Left renal pelvis (tissue), 4 donors: ENCODE data around the gene MYCBP. TPM values are rescaled to one million over a fixed set of nuclear protein-coding genes. Genes with fewer than 3 reads are reported as not detected.
"Not testable (repeated sequence)": the region's sequence is repeated elsewhere in the genome, so short reads cannot be mapped to it uniquely, and the experiment has no call there.

Source experiments
- DNase-seq, 4 donors: peaks; one replicate each; pipeline ENCODE4 v3.0.0-alpha.2; 2013; ENCODE audit warnings: low read depth in 4 of 4, low spot score in 3 of 4
- polyA plus RNA-seq, 4 donors: library from polyadenylated mRNA; unstranded; fragments of 120-200 nt; gene quantifications; one replicate each; pipeline ENCODE4 v1.2.1, GENCODE V29; 2013; ENCODE audit not compliant: insufficient read length in 4 of 4

Gene MYCBP
- polyA plus RNA-seq, 4 donors: 17.0 to 34.9 (median 32.0) TPM

DNA sequence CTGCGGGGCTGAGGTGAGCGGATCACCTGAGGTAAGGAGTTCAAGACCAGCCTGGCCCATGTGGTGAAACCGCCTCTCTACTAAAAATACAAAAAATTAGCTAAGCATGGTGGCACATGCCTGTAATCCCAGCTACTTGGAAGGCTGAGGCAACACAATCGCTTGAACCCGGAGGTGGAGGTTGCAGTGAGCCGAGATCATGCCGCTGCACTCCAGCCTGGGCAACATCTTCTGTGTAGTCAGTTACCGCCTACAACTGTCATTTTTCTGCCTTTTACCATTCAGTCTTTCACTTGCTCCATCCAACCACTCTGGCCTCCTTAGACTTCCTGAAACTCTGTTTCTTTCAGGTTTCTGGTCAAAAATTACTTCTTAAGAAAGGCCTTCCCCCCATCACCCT lies 2.2 kb downstream of the MYCBP start:
- no peak for DNase-seq

DNA sequence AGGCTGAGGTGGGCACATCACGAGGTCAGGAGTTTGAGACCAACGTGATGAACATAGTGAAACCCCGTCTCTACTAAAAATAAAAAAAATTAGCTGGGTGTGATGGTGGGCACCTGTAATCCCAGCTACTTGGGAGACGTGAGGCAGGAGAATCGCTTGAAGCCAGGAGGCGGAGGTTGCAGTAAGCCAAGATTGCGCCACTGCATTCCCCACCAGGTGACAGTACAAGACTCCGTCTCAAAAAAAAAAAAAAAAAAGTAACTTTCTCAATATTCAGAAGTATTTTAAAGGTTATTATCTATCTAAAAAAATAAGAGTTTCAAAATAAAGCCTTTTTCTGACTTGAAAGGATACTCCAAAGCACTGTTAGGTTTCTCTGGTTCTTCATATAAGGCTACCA lies 5.9 kb downstream of the MYCBP start:
- DNase-seq: no peak

DNA sequence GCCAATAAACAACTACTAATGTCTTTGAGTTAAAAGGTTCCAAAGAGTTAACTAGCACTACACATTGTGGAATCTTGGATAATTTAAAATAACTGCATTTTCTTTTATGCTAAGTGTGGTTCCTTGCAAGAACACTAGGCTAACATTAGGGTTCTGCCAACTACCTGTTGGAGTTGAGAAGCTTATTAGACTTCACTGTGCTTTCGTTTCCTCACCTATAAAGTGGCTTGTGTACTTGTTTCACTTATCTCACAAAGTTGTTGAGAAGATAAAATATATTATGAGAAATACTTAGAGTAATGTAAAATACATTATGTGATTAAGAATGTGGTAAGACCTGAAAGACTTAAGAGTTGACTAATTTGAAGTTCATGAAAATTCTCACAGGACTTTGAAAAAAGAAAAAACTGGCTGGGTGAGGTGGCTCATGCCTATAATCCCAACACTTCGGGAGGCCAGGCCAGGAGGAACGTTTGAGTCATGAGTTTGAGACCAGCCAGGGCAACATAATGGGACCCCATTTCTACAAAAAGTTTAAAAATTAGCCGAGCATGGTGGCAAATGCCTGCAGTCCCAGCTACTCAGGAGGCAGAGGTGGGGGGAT lies 7.9 kb downstream of the MYCBP start:
- no peak for DNase-seq

DNA sequence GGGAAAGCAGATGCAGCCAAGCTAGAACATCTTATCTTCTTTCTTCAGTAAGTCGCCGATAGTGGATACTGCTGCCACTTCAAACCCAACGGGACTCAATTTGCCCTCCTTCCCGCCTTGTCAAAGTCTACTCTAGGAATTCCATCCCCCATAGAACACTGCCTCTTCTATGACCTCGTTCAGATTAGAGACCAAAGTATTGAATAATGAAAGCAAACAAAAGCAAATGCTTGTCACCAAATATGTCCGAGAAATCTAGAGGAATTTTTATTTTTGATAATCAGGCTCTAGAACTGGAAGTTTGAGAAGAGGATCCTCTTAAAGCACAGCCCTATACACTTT lies 12.7 kb downstream of the MYCBP start:
- DNase-seq: no peak

DNA sequence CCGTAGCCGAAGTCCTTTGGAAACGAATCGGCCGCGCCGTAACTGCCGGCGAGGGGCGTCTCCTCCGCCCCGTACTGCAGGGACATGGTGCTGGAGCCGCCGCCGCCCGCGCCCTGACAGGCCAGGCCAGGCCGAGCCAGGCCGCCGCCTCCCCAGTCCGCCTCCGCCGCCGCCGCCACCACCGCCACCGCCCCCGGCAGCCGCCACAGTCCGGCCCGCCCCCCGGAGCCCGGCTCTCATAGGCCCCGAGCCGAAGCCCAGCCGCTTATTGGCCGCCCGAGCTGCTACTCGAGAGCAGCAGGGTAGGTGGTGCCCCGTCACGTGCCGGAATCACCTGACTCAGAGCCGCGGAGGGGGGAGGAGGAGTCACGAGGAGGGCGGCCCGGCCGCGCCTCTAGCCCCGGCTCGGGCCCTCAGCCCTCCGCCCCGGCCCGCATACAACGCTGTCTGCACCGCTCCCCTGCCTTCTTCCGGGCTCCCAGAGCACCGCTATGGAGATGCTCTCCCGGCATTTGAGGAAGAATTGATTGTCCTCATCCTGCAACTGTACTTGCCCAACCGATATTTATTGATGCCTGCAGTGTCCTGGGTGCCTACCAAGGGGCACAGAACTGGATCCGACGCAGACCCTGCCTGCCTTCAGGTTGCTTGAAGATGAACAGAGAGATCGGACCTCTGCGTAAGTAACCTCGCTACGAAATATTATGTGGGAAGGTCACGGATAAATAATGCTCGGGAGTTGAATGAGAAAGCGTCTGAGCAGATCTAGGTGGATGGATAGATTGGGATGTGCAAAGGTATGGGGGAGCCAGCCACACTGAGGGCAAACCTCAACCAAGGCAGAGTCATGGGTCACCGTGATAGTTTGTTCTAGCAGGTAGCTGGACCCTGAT lies 13.3 kb downstream of the MYCBP start, which contains the start of gene RRAGC:
Gene RRAGC, minus strand, starts transcription at position 212 of the 893 bp plus-strand sequence. Its CDS starts 126 bp downstream, at position 86.
- peak; percentile 87 to 97 (median 92) for DNase-seq

DNA sequence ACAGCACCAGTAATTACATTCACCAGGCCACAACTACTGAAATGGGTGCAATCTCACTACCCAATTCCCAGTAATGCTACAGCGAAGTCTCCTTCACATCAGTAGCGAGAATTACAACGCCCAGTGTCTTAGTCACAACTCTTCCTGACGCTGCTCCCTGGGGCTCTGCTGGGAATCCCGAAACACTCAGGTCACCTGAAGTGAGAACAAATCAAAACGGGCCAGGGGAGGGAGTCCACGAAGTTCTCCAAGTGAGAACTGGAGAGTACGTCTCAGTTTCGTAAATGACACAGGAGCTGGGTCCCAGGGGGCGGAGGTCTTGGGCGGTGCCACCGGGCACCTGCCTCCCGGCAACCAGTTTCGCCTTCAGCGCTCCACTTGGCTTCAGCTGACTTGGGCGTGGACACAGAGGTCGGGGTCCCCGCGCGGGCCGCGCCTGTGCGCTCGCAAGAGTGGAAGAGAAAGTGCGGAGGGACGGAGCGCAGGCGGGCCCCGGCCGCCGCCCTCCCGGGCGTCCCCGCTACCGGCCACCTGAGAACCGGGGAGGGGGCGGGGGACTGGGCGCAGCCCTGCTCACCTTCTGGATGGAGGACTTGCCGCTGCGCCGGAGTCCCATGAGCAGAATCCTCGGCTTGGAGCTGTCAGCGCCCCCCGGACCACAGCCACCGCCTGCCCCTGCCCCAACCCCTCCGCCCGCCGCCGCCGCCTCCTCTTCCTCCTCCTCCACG lies 14.2 kb downstream of the MYCBP start:
- DNase-seq: no peak

DNA sequence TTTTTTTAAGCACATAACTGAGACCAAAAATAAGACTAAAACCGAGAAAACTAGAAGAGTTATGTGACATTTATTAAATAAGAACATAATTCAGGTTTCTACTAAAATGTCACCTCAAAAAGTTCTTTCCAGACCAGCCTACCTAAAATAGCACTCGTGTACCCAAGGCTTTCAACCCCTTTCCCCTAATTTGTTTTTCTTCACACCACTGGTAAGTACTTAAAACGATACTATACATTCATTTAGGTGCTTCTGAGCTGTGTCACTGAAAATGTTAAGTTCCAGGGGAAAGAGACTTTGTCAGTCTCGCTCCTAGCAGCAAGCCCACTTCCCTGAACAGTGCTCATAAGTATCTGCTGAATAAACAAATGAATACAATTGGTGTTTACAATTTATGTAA lies 20.4 kb downstream of the MYCBP start:
- no peak for DNase-seq

DNA sequence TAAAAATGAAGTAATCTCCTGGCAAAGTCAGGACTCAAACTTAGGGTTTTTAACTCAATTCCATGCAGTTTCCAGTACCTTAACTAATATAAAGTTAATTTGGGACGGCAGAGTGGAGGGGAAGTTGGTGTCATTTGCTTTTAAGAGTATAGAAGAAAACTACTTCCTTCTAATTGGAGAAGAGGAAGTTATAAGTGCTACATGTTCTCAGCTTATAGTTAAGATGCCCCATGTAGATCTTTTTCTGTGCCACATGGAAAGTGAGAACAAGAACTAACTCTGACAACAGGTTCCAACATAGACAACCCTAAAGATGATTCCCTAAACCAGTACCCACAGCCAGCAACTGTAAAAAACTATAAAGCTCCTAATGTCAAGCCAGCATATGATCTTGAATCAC lies 25.1 kb downstream of the MYCBP start:
- no peak for DNase-seq

DNA sequence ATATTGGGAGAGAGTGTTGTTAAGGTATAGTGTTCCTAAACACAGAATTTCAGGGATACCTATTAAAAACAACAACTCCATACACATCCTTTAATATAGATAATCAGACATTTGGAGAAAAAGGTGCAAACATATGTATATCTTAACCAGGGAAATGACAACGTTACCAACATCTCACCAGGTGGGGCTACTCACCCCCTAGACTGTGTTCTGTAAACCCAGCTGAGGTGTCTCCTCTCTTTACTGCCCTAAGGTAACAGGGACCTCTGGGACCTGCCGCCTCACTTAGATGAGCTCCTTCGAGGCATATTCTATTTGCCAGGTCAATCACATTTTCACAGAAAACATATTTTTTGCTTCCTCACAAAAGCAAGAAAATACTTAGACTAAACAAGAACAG lies 26.9 kb downstream of the MYCBP start:
- DNase-seq: no peak

DNA sequence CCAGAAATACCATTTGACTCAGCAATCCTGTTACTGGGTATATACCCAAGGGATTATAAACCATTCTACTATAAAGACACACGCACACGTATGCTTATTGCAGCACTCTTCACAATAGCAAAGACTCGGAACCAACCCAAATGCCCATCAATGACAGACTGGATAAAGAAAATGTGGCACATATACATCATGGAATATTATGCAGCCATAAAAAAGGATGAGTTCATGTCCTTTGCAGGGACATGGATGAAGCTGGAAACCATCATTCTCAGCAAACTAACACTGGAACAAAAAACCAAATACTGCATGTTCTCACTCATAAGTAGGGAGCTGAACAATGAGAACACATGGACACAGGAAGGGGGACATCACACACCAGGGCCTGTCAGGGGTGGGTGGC lies 28.1 kb downstream of the MYCBP start:
- not testable (repeated sequence) for DNase-seq

DNA sequence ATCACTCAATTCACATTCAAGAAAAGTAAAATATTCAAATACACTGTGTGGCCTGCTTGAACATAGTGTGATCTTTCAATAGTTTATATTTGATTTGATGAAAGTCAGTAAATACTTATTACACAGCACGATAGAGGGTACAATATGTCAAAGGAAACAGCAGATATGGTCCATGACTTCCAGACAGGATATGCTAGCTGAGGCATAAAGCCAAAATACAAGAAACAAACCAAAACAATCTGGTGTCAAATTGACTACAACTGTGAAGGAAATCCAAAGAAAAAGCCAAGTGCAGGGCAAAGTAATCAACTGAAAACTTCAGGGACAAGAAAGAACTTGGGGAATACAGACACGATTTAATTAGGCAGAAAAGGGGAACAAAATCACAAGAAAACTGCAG lies 32.9 kb downstream of the MYCBP start:
- DNase-seq: no peak

DNA sequence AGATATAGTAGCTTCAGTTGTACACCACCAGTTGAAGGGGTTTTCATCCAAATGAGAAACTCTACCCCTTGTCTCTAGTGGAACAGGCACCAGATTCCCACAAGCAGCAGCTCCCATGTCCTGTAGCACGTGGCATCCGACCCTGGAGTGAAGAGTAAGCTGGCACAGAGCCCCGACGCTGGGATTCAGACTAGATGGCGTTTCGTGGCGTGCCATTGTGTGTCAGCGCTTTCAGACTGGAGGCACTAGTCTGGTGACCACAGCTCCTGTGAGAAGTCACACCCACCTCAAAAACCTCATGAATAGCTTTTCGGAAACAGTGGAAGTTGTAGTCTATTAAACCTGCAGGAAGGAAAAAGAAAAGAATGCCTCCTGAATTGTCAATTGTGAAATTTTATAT lies 33.8 kb downstream of the MYCBP start:
- DNase-seq: no peak

DNA sequence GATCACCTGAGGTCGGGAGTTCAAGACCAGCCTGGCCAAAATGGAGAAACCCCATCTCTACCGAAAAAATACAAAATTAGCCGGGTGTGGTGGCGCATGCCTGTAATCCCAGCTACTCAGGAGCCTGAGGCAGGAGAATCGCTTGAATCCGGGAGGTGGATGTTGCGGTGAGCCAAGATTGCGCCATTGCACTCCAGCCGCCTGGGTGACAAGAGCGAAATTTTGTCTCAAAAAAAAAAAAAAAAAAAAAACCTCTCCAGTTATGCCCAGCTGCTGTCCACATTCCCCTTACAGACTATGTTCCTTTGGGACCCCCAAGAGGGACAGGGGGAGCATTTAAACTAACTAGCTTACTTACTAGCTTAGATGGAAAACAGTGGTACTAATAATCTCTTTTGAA lies 36.8 kb downstream of the MYCBP start:
- not testable (repeated sequence) for DNase-seq

DNA sequence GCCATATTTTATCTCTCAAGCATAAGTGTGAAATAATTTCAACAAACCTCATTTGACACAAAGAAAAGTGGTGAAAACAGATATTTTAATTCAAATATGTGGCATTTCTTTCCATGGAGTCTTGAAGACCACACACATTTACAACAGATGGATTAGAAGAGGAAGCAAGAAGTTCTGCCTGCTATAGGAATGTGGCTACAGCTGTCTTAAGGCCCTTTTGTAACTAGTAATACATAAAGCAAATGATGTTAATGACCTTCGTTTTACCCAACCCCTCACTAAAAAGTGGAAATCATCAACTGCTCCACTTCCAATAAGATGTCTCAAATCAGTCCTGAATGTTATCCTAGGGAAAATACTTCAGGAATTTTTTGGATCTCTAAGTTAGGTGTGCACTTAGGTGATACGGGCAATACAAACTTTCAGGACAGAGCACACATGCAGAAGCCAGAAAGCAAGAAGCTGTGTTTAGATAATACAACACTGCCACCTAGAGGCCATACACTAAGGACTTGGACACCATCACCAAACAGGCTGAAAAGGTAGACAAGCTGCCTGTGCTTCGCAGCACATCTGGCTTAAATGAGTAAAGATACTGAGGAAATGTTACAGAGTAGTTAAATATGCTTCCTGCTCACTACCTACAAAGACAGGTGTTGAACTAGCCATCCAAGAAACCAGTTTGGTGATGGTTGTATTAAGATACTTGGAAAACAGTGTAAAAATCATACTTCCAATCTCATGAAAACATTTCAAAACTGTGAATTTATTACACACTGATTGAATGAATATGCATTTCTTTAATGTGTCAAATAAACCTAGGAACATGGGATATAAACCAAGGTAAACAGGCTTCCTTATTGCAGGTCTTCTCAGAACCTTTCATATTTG lies 38.0 kb downstream of the MYCBP start:
- peak in 3 of 4 donors; percentile 65 to 82 (median 73) for DNase-seq

DNA sequence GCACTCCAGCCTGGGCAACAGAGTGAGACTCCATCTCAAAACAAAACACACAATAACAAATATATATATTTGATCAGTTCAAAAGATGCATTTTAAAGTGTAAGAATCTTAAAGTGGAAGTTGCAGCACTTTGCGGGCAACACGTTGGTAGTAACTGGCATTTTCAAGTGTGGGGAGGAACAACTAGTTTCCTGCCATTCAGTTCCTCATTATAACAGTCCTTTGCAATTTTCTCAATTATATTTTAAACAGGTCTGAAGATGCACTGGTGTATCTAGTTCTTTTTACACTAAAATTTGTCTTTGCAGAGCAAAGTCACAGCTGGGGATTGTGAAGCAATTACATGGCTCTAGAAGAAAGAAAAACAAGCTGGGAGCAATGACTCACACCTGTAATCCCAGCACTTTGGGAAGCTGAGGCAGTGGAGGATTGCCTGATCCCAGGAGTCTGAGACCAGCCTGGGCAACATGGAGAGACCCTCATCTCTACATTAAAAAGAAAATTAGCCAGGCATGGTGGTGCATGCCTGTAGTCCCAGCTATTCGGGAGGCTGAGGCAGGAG lies 38.8 kb downstream of the MYCBP start:
- DNase-seq: no peak

DNA sequence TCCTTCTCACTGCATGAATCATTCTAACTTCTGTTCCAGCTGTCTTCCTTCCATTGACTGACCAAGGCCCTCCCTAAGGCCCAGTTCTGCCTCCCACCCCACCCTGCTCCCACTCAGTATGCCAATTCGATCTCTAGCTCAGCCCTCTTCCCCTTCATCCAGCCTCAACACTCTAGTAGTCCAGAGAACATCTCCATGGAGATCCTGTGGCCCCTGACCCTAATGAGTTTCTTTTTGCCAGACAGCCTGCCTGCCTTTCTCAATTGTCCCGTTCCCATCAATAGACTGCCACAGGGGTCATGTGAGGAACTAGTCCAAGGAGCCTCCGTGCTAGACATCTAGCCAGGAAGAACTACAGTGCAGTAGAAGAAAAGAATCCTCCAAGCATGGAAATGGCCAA lies 40.0 kb downstream of the MYCBP start:
- DNase-seq: no peak

DNA sequence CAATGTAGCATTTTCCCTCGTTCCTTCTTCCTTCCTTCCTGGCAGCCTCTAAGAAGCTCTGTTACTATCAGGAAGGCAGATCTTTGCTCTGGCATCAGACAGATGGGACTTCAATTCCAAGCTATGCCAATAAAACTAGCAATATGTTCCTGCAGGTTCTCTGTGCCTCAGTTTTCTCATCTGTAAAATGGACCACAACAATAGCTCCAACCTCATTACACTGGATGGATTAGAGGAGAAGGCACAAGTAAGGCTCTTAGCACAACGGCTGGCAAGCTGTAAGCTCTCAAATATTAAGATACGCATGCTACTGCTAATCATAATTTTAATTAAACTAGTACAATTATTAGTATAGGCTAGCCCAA lies 40.8 kb downstream of the MYCBP start:
- DNase-seq: no peak

DNA sequence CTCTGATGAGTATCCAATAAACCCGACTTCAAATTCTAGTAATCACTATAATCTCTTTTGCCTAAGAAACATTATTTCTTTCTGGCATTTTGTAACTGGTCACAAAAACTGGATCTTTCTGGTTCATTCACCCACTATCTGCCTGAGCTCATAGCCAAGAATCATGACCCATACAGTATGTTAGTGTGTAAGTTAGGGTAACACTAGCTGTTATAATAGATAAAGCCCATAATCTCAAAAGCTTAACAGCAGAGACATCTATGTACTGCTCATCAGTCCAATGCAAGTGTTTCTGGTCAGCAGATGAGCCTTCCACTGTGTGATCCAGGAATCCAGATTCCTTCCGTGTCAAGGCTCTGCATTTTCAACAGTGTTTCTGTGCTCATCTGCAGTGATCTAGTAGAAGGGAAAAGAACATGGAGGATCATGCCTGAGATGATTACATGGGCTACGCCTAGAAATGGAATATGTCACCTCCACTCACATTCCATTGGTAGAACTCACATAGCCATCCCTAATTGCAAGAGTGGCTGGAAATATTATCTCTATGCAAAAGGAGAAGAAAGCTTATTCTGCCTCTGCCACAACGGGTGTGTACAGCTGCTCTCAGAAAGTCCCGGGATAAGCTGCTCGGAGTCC lies 41.3 kb downstream of the MYCBP start:
- no peak for DNase-seq

DNA sequence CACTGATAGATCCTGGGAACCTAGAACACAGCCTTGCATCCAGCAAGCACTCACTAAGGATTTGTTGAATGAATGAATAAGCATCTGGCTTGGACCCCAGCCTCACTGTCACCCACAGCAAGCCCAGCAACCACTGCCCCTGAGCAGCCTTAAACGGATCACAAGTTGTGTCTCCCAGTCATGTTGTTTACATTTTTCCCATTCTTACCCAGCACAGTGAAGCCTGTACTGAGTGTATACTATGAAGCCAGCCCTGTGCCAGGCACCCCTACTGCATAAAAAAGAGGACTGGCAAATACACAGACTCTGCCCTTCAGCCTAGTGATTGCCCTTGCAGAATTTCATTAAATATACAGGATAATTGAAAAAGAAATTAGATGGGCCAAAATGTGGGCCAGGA lies 43.8 kb downstream of the MYCBP start:
- DNase-seq: no peak

DNA sequence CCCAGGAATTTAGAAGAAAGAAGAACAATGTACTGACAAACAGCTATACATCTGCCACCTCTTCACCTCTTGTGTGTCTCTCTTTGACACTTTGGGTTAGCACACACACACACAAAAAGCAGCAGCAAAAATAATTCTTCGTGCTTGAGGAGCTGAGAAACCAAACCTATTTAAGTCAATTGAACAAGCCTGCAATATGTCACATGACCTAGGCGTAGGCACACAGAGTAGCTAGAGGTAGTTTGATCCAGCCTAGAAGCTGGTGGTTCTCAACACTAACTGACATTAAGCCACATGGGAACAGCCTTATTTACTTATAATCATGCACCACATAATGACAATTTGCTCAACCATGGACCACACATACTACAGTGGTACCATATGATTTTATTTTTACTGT lies 45.8 kb downstream of the MYCBP start:
- DNase-seq: no peak
